SJCRH30 (cell line): ENCODE data around the gene GOLGA6C. TPM values are rescaled to one million over a fixed set of nuclear protein-coding genes. Genes with fewer than 3 reads are reported as not detected.
"Not testable (repeated sequence)": the region's sequence is repeated elsewhere in the genome, so short reads cannot be mapped to it uniquely, and the experiment has no call there.

Experiments used
- DNase-seq, 2 experiments: peaks; one replicate each; pipeline ENCODE4 v3.0.0-alpha.2; 2015 to 2020
- H3K27ac ChIP-seq: fragments of 250-450 bp; sonication (Bioruptor Pico); 2 replicates; pipeline ENCODE4 v1.5.1; 2020; ENCODE audit warnings: mild to moderate bottlenecking, moderate library complexity
- H3K27me3 ChIP-seq: fragments of 250-450 bp; sonication (Bioruptor Pico); 2 replicates; pipeline ENCODE4 v1.5.1; 2020; ENCODE audit warnings: mild to moderate bottlenecking, moderate library complexity
- H3K36me3 ChIP-seq: fragments of 250-450 bp; sonication (Bioruptor Pico); 2 replicates; pipeline ENCODE4 v1.5.1; 2020; ENCODE audit warnings: mild to moderate bottlenecking, moderate library complexity
- H3K4me1 ChIP-seq: fragments of 250-450 bp; sonication (Bioruptor Pico); 2 replicates; pipeline ENCODE4 v1.5.1; 2020; ENCODE audit warnings: mild to moderate bottlenecking, moderate library complexity
- H3K4me3 ChIP-seq: fragments of 250-450 bp; sonication (Bioruptor Pico); 2 replicates; pipeline ENCODE4 v1.5.1; 2020; ENCODE audit warnings: mild to moderate bottlenecking, moderate library complexity
- H3K9me3 ChIP-seq: fragments of 250-450 bp; sonication (Bioruptor Pico); replicated peaks from 2 replicates; pipeline ENCODE4 v1.5.1; 2020; ENCODE audit warnings: mild to moderate bottlenecking, moderate library complexity
- total RNA-seq: library from RNA; depleted of rRNA; stranded (reverse); fragments of >200 nt; shearing (Covaris generic); gene quantifications from 2 replicates; pipeline ENCODE4 v1.2.3, GENCODE V29; 2014; rRNA removed

The GOLGA6C gene
- total RNA-seq, 1 experiment from 2014 or later, result not detected

DNA sequence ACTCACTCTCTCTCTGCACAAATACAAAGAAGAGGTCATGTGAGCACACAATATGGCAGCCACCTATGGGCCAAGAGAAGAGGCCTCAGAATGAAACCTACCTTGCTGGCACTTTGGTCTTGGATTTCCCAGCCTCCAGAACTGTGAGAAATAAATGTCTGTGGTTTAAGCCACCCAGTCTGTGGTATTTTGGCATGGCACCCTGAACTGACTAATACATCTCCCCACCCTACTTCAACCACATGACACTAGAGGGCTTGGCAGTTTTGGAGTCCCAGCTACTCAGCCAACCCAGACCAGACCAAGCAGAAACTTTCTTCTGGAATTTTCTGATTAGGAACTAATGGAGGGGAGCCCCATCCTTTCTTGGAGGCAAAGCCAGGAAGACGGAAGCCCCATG is 54.4 kb downstream of the GOLGA6C start:
- not testable (repeated sequence) for H3K27me3 ChIP-seq, H3K4me1 ChIP-seq, DNase-seq, H3K27ac ChIP-seq, H3K4me3 ChIP-seq, H3K36me3 ChIP-seq, H3K9me3 ChIP-seq

DNA sequence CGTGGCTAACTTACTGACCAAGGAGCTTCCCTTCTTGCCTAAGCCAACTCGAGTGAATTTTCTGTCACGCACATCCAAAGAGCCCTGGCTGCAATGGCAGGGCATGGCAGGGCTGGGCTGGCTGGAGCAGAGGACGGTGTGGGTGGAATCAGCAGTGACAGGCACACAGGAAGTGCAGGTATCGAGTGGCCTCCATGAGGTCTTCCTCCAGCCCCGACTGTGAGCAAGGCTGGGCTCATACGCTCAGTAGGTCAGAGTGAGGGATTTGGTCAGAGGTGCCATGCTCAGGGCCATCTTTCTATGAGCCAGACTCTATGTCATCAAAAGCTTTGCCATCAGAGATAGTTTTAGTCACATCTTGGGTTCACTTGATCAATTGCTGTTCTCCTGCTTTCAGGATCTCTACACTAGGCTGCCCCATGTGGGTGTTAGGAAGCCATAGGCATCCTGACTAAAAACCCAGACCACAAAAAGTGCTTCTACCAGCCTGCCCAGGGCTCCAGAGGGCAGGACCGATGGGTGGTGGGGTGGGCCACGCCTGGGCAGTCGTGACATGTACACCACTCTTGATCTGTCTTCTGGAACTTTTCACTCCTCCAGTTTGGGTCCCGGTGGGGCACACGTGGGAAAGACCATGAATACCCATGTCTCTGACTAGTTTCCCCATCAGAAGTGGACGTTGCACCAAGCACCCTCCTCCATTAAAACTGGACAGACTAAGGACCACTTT is 55.1 kb downstream of the GOLGA6C start:
- no peak overlapping the region for H3K27ac ChIP-seq
- no peak for DNase-seq
- H3K9me3 ChIP-seq, result no peaks in the 10 kb centered on the region
- no peaks in the 10 kb centered on the region for H3K36me3 ChIP-seq
- H3K4me3 ChIP-seq, result no peak overlapping the region
- H3K4me1 ChIP-seq, result no peaks in the 10 kb centered on the region
- H3K27me3 ChIP-seq, result no peaks in the 10 kb centered on the region; the same call in 1 of the 2 replicates

DNA sequence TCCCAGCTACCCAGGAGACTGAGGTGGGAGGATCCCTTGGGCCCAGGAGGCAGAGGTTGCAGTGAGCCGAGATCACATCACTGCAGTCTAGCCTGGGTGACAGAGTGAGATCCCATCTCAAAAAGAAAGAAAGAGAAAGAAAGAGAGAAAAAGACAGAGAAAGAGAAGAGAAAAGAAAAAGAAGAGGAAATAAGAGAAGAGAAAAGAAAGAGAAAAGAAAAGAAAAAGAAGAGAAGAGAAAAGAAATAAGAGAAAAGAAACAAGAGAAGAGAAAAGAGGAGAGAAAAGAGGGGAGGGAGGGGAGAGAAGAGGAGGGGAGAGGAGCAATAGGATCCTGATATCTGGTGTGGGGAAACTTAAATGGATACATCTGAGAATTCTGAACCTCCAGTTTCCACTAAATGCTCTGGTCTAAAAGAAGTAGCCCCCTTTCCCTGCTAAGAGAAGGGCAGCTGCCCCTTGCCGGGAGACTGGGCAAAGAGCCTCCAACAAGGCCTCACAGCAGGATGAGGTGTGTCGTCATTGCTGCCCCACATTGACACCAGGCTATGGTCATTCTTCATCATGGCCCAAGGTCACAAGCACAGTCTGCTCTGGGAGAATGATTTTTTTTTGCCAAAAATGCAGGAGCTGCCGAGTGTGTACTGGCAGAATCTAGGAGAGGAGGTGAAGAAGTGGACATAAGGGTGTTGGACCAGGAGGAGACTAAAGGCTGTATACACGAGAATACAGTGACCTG is 56.6 kb downstream of the GOLGA6C start:
- Histone ChIP-seq H3K27ac (no peak overlapping the region), H3K9me3 (no peaks in the 10 kb centered on the region), H3K36me3 (no peaks in the 10 kb centered on the region), H3K27me3 (no peaks in the 10 kb centered on the region; the same call in 1 of the 2 replicates), H3K4me3 (no peak overlapping the region), H3K4me1 (no peaks in the 10 kb centered on the region)
- no peak for DNase-seq

DNA sequence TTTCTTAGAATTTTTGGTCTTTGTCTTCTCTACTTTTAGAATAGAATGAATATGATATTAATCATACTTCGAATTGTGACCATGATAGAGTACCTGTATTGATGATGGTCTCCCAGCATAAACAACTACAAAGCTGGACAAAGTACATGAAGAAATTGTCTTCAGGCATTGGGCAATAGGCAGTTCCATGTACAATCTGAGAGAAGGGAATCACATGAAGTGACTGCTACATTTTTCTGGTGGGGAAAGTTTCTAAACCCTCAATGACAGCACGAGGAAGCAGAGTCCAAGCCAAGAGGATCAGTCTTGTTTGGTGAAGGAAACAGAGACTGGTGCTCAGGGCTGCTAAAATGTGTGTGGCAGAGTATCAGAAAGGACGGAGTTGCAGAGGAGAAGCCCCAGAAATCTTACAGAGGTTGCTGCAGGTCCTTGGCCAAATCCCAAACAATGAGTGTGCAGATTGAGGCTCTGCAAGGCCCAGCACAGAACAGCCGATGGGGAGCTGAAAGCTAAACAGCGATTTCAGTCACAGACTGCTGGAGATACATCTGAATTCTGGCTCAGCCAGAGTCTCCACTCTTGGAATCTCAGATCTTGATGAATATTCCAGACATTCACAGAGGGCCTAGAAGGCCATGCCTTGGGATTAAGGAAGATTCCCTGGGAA is 61.2 kb downstream of the GOLGA6C start:
- H3K27me3 ChIP-seq, H3K4me3 ChIP-seq, H3K4me1 ChIP-seq, H3K9me3 ChIP-seq, DNase-seq, H3K27ac ChIP-seq, H3K36me3 ChIP-seq: not testable (repeated sequence)

Other genes with a start within 250 kb of the GOLGA6C start
- 21.5 and 25.5 TPM in 2 replicates for gene PPCDC, start 234.7 kb upstream of the GOLGA6C start, total RNA-seq
- 19.6 and 21.1 TPM in 2 replicates for gene C15orf39, start 56.5 kb upstream of the GOLGA6C start, total RNA-seq
- not detected in 2 replicates for gene GOLGA6D, start 24.5 kb downstream of the GOLGA6C start, total RNA-seq
- gene COMMD4, start 77.7 kb downstream of the GOLGA6C start, total RNA-seq, result 59.2 and 59.9 TPM in 2 replicates
- gene NEIL1, start 88.7 kb downstream of the GOLGA6C start, total RNA-seq, result 1.5 and 2.0 TPM in 2 replicates
- 35.1 and 50.3 TPM in 2 replicates for gene MAN2C1, start 110.3 kb downstream of the GOLGA6C start, total RNA-seq
- gene SIN3A, start 193.4 kb downstream of the GOLGA6C start, total RNA-seq, result 59.8 and 68.5 TPM in 2 replicates